H54 (cell line): ENCODE data around the gene RASSF8.

ENCODE experiments used
- DNase-seq: peaks from one replicate; pipeline ENCODE4 v3.0.0; 2011; ENCODE audit warnings: low spot score, mixed read lengths; ENCODE audit not compliant: insufficient read length
- FAIRE-seq: peaks from 3 replicates; lab custom pipeline; 2011; peaks lifted over from hg19 to GRCh38; lab: Jason Lieb, UNC
- POLR2A ChIP-seq: IDR thresholded peaks from 2 replicates; pipeline ENCODE4 v1.6.1; 2011; ENCODE audit warnings: low read depth, mild to moderate bottlenecking, low read length

RASSF8 gene

GRCh38 chr12:25975682-25976081 is 17.2 kb downstream of the RASSF8 start:
- FAIRE-seq, result no peak
- no peak for DNase-seq
- no peak for TF ChIP-seq POLR2A

DNA sequence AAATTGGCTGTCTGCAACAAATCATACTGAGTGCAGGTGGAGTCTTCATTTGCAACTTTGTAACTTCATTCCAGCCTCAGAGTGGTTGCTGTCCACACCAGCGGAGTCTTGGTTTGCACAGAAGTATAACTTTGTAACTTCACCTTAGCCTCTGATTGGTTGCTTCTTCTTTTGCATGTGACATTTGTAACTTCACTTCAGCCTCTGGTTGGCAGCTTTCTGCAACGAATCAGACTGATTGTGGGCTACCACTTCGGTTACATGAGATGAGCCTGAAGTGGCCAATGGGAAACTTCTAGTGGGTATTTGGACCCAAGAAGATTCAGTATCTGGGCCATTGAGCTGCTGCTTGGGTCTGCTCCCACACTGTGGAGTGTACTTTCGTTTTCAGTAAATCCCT is 17.8 kb downstream of the RASSF8 start:
- FAIRE-seq, result peak; percentile 15
- no peak for TF ChIP-seq POLR2A

GRCh38 chr12:25977047-25977446 is 18.6 kb downstream of the RASSF8 start:
- TF ChIP-seq POLR2A, result no peak
- DNase-seq, result no peak
- FAIRE-seq, result peak; percentile 84

More for the DNA sequence above, 17.8 kb downstream of the RASSF8 start:
- DNase-seq, result no peak

DNA sequence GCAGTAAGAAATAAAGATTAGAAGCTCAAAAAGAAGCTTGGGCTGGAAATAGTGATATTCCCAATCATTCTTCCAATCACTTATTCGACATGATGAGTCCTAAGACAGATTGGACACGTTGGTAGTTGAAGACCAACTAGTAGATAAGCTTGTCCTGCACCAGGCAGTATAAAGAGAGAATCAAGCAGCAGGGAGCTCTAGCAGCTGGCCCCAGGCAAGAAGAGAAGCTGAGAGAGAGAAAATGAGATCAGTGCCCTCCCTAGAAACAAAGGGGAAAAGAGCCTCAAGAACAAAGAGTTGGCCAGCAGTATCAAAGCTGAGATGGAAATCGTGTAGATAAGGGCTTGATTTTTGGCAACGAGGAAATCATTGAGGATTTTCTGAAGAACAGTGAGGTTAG is 20.6 kb downstream of the RASSF8 start:
- TF ChIP-seq POLR2A, result no peak
- FAIRE-seq, result no peak

GRCh38 chr12:25979563-25979962 is 21.1 kb downstream of the RASSF8 start:
- TF ChIP-seq POLR2A, result no peak
- DNase-seq (no peak), FAIRE-seq (peak; percentile 74)

More for the DNA sequence above, 20.6 kb downstream of the RASSF8 start:
- no peak for DNase-seq

DNA sequence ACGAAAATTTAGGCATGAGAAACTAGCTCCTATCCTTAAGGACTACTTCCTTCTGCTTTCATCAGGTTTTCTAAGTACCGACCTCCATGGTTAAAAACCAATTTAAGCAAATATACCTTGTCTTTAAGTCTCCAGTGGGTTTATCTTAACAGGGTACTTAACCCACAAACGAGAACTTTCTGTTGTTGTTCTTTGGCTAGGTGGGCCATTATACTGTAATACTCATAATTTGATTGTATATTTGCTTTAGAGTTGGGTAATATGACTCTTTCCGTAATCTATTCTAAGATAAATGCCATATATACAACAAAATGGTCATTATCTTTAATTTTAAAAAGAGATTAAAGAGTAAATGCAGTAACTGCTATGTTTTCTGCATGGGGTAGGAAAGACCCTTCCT is 21.6 kb downstream of the RASSF8 start:
- DNase-seq, result no peak
- FAIRE-seq, result no peak
- no peak for TF ChIP-seq POLR2A

DNA sequence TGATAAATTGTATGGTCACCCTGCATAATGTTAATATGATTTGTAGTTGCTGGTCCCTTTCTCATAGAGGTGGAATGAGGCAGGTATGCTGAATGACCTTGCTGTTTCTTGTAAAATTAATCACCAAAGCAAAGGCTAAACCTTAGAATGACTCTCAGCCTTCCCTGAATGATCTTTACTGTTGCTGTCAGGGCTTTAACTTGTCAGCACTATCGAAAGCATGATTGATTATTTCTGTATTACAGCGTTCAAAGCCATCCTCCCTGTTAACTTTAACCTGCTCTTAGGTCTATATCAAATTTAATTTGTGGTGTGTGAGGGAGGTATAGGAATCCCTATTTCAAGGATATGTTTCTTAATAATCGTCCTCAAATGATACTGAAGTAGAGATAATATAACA is 23.1 kb downstream of the RASSF8 start:
- FAIRE-seq (no peak), DNase-seq (no peak)
- TF ChIP-seq POLR2A, result no peak

DNA sequence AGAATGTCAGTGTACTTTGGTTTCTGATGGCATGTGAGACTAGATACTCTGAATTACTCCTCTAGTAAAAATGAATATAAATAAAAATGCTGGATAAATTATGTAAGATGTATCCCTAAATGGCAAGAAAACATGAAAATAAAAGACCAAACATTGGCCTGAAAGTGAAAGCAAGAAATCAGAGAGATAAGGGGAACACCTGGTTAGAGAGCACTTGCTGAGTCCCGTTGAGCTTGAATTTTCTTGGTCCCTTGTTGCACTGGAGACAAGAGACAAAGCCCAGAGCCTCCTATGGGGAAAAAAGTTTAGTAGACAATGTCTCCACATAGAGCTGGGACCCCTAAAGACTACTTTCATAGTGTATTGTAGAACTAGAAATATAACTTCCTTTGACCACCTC is 23.9 kb downstream of the RASSF8 start:
- no peak for TF ChIP-seq POLR2A
- FAIRE-seq (no peak), DNase-seq (no peak)

GRCh38 chr12:25983625-25984024 is 25.1 kb downstream of the RASSF8 start:
- DNase-seq (no peak), FAIRE-seq (no peak)
- TF ChIP-seq POLR2A, result no peak

DNA sequence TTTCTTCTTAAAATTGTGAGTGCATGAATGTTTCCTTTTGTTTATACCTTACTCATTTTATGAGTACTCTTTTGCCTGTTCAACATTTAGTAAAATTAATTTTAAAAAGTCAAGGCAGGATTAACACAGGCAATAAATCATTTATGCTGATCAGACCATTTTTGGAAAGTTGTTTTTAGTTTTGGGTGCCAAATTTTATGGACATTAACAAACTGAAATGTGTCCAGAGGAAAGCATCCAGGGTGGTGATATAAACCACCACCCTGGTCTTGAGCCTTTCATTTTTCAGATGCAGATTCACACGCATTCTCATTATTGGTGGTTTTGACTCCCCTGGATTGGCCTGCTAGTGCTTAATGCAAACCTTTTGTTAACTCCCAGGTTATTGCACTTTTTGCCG is 26.3 kb downstream of the RASSF8 start:
- DNase-seq (no peak), FAIRE-seq (no peak)
- no peak for TF ChIP-seq POLR2A

- FAIRE-seq (no peak), DNase-seq (no peak)
- TF ChIP-seq POLR2A, result no peak
Measured at GRCh38 chr12:25985316-25986175, 27.1 kb downstream of the RASSF8 start.

DNA sequence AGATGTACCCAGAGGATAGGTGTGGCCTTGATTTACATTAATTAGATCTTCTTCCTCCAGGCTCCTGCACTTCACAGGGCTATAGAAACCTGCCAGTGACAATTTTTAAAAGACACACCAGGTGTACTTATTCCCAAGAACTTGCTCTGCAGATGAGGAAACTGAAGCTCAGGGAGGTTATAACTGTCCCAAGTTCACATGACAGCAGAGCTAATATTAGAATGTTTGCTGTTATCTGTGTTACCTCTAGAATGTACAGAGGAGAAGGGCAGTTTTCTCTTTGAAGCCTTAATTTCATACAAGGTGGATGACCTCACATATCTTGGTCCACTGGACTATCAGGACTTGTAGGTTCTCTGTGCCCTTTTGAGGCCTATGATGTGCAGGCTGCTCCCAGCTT is 27.7 kb downstream of the RASSF8 start:
- no peak for TF ChIP-seq POLR2A
- FAIRE-seq, result peak; percentile 41
- DNase-seq, result no peak

- TF ChIP-seq POLR2A, result no peak
- FAIRE-seq (no peak), DNase-seq (no peak)
Measured at GRCh38 chr12:25988505-25988904, 30.0 kb downstream of the RASSF8 start.

GRCh38 chr12:25990495-25990894 is 32.0 kb downstream of the RASSF8 start:
- no peak for FAIRE-seq
- no peak for TF ChIP-seq POLR2A
- DNase-seq, result no peak

DNA sequence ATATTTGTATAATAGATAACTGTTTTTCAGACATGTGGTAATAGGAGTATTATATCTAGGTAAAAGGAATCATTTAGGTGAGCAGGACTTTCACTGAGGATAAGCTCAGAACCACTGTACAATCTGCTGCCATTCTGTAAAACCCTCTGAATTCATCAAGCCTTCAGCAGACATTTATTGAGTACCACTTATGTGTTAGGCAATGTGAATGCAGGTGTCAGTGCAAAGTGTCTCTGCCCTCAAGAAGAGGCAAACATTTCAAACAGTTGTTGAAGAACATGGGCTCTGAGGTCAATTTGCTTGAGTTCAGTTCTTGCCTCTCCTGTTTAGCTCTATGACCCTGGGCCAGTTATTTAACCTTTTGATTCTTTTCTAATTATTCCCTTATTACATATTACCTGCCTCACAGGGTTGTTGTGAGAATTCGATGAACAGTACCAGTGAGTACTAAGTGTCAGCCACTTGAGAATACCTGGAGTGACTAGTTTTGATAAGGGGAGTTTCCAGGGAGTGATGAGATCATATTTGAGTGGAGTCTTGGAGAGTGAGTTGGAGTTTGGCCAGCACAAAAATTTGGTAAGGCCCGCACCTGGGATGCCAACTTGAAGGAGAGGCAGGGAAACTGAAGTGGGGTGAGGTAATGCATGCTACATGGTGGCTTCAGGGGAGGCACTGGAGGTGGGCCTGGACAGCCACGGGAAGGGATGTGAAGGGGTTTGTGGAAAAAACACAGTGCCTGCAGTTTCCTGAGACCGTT is 33.7 kb downstream of the RASSF8 start:
- DNase-seq (no peak), FAIRE-seq (peak; percentile 52)
- TF ChIP-seq POLR2A, result no peak
